ENCODE results near the gene CCDC85A.

- TF ChIP-seq CTCF (conservative IDR thresholded peaks at IDR 0.05; ENCODE audit: low read depth, low read length) (no peak), RAD21 (IDR thresholded peaks at IDR 0.05; ENCODE audit: low read length) (no peak), CHD1 (IDR thresholded peaks at IDR 0.05; ENCODE audit: low read depth, low read length) (no peak), ELK1 (IDR thresholded peaks at IDR 0.05; ENCODE audit: borderline replicate concordance, low read depth, low read length) (no peak), POLR2A (IDR thresholded peaks at IDR 0.05; ENCODE audit: low read depth, low read length) (no peak), MAZ (IDR thresholded peaks at IDR 0.05; ENCODE audit: borderline replicate concordance, low read depth, low read length) (no peak), MAFK (IDR thresholded peaks at IDR 0.05; ENCODE audit: low read depth, low read length) (no peak), SMC3 (IDR thresholded peaks at IDR 0.05; ENCODE audit: low read depth, low read length) (no peak), MXI1 (IDR thresholded peaks at IDR 0.05; ENCODE audit: borderline replicate concordance, low read depth, low read length) (no peak), NFE2L2 (IDR thresholded peaks at IDR 0.05; ENCODE audit: low read depth, low read length) (no peak), RCOR1 (IDR thresholded peaks at IDR 0.05; ENCODE audit: insufficient replicate concordance, low read length) (no peak), CEBPB (IDR thresholded peaks at IDR 0.05; ENCODE audit: low read depth, low read length) (no peak)
These were observed 25.9 kb downstream of the CCDC85A start for GRCh38 chr2:56209701-56210100.

Data from IMR-90 (cell line).